OCI-LY7 (cell line): ENCODE data around the gene LUC7L.

Experiments used
- CTCF ChIP-seq: fragments of 200-600 bp; sonication (generic); conservative IDR thresholded peaks from 2 replicates; pipeline ENCODE4 v1.5.1; 2014; ENCODE audit warnings: mild to moderate bottlenecking, antibody characterized with exemption, low read length, moderate library complexity, mixed read lengths
- EZH2phosphoT487 ChIP-seq: fragments of 200-600 bp; sonication (generic); IDR thresholded peaks from 2 replicates; pipeline ENCODE4 v1.6.1; 2018; ENCODE audit warnings: low read depth, borderline replicate concordance, mild to moderate bottlenecking, mixed run types, antibody characterized with exemption, low read length, moderate library complexity, mixed read lengths

GRCh38 chr16:177394-177822 lies 51.8 kb downstream of the LUC7L start:
- TF ChIP-seq CTCF (no peak), EZH2phosphoT487 (no peak)
